Bronchial epithelial cell (primary cell): ENCODE measurements around the gene LRIF1. TPM values are rescaled to one million over a fixed set of nuclear protein-coding genes. Genes with fewer than 3 reads are reported as not detected.

Source experiments
- DNase-seq: peaks from one replicate; pipeline ENCODE4 v3.0.0-alpha.2; 2010; ENCODE audit warnings: low read depth
- FAIRE-seq: peaks from 2 replicates; lab custom pipeline; 2011; peaks lifted over from hg19 to GRCh38; lab: Jason Lieb, UNC
- H3K27me3 ChIP-seq: 2 replicates; pipeline ENCODE4 v1.5.1; 2011; ENCODE audit warnings: low read length; ENCODE audit not compliant: control insufficient read depth, insufficient read depth
- H3K36me3 ChIP-seq: 2 replicates; pipeline ENCODE4 v1.5.1; 2011; ENCODE audit warnings: low read length; ENCODE audit not compliant: control insufficient read depth, insufficient read depth
- H3K4me3 ChIP-seq: 2 replicates; pipeline ENCODE4 v1.5.1; 2011; ENCODE audit warnings: mild to moderate bottlenecking, low read depth, low read length, control low read depth
- total RNA-seq: library from RNA; depleted of rRNA; stranded (reverse); fragments of >200 nt; gene quantifications from 2 replicates; pipeline ENCODE4 v1.2.1, GENCODE V29; 2014
- TF ChIP-seq, protein P1 (sequence below): IDR thresholded peaks from 2 replicates; pipeline ENCODE4 v1.5.1; 2011; ENCODE audit warnings: mild to moderate bottlenecking, moderate library complexity, low read length, control low read depth, inconsistent platforms; ENCODE audit not compliant: insufficient read depth, severe bottlenecking

The LRIF1 gene
- total RNA-seq, 1 donor from 2014 or later: 12.1 TPM

DNA sequence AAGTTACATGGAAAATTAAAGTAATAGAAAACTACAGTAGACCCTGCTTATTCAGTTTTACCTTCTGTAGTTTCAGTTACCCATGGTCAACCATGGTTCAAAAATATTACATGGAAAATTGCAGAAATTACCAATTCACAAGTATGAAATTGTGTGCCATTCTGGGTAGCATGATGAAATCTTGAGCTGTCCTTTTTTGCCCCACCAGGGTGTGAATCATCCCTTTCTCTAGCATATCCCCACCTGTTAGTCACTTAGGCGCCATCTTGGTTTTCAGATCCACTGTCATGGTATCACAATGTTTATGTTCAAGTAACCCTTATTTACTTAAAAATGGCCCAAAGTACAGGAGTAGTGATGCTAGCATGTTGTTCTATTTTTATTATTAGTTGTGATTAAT is 3.5 kb upstream of the LRIF1 start:
- no peak overlapping the region for H3K4me3 ChIP-seq
- no peaks in the 10 kb centered on the region for H3K27me3 ChIP-seq
- TF ChIP-seq, protein P1, sequence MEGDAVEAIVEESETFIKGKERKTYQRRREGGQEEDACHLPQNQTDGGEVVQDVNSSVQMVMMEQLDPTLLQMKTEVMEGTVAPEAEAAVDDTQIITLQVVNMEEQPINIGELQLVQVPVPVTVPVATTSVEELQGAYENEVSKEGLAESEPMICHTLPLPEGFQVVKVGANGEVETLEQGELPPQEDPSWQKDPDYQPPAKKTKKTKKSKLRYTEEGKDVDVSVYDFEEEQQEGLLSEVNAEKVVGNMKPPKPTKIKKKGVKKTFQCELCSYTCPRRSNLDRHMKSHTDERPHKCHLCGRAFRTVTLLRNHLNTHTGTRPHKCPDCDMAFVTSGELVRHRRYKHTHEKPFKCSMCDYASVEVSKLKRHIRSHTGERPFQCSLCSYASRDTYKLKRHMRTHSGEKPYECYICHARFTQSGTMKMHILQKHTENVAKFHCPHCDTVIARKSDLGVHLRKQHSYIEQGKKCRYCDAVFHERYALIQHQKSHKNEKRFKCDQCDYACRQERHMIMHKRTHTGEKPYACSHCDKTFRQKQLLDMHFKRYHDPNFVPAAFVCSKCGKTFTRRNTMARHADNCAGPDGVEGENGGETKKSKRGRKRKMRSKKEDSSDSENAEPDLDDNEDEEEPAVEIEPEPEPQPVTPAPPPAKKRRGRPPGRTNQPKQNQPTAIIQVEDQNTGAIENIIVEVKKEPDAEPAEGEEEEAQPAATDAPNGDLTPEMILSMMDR: no peak
- DNase-seq (no peak), FAIRE-seq (no peak)
- H3K36me3 ChIP-seq: no peaks in the 10 kb centered on the region

DNA sequence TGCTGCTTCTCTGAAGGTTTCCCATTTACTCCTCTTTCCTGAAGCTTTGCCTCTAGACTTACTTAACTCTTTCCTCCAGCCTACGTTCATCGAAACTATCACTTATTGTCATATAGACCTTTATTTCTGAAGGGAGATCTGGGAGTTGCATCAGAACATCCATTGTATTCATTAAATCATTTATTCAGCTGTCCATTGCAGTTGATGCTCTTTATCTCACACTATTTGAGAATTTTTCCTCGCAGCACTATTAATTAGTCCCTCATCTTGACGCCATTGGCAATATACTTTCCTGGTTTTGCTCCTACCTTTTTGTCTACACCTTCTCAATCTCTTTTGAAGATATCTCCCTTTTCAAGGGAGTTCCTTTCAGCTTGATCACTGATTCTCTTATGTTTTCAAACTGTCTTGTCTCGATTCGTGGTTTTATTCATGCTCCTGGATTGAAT is 757 bp upstream of the LRIF1 start:
- Histone ChIP-seq H3K27me3 (no peaks in the 10 kb centered on the region), H3K36me3 (no peaks in the 10 kb centered on the region), H3K4me3 (peak overlapping the region; percentile 70)
- FAIRE-seq (no peak), DNase-seq (no peak)
- TF ChIP-seq, protein P1: no peak

DNA sequence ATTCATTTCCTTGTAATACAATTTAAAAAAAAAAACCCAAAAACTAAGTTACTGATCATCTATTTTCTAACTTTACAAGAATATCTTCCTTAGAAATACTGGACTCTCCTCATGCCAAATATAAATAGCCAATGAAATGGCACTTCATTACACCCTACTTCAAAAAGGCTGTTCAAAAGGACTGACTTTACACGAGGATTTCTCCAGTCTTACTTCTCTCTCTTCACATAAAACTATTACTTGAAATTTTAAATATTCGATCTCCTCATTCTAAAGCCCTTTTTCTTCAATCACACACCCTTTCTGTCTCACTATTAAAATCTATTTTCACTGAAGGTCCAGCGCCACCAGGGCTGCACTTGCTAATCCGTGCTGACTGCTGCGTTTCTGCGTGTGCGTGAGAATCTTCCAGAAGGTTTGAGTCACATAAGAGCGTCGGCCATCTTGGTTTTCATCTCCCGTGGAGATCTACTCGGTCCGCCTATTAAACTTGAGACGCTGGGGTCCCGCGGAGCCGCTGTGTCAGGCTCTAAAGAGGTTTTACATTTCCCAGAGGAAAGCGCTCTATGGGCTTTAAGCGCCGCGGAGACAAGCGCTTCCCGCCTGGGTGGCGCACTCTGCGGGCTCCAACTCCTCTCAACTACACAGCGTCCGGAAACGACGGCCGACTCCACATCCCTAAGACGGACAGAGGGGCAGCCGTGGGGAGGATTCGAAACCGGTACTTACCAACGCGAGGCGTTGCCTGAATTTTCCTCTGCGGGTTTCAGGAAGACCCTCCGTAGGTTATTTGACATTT is 631 bp downstream of the LRIF1 start:
- DNase-seq: peak; percentile 56
- Histone ChIP-seq H3K36me3 (no peaks in the 10 kb centered on the region), H3K27me3 (no peaks in the 10 kb centered on the region), H3K4me3 (peak overlapping the region; percentile 70)
- TF ChIP-seq, protein P1: no peak
- FAIRE-seq: no peak

DNA sequence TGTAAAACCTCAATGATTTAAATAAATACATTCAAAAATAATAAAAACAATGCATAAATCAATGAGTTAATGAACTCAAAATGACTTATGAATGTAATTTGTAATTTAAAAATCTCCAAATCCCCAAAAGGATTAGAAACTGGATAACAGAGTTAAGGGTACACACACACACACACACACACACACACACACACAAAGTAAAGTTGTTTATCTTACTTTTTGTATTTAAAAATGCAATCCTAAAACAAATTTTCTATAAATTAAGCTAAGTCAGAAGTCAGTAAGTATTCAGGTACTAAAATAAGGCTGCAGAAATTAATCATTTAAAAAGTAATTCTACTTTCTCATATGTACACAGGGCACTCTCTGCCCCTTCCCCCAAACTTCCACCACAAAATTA is 1.8 kb downstream of the LRIF1 start:
- TF ChIP-seq, protein P1: no peak
- FAIRE-seq: no peak
- H3K27me3 ChIP-seq: no peaks in the 10 kb centered on the region
- no peak overlapping the region for H3K4me3 ChIP-seq
- H3K36me3 ChIP-seq: no peaks in the 10 kb centered on the region
- DNase-seq: no peak

DNA sequence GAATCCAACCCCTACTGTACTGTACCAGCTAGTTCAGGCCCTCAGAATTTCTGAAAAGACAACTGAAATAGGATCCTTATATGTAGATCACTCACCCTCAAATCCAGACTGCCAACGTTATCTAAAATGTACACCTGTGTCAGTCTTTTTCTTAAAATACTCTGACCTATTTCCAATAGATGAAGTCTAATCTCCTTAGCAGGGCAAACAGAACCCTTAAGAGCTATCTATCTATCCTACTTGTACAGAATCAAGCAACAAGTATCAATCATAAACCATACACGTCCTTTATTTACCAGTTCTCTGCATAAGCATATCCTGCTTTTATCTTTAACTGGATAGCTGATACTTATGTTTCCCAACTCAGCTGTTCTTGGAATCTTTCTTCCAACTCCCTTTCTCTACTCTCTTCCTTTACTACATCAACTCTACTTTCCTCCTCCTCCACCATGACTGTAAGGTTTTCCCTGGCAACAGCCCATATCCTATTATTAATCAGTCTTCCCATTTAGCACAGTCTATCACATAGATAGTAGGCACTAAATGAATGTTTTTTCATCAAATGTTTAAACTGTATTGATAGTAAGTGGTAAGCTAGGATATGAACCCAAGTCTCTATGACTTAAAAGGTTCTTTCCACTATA is 2.8 kb downstream of the LRIF1 start:
- Histone ChIP-seq H3K4me3 (no peak overlapping the region), H3K27me3 (no peaks in the 10 kb centered on the region), H3K36me3 (no peaks in the 10 kb centered on the region)
- TF ChIP-seq, protein P1: no peak
- no peak for FAIRE-seq
- no peak for DNase-seq
